HG02943 (cell line): ENCODE data around the gene UBE3C.
"Not testable (repeated sequence)": the region's sequence is repeated elsewhere in the genome, so short reads cannot be mapped to it uniquely, and the experiment has no call there.

Experiments used
- ATAC-seq: cut with Tn5 transposase; IDR thresholded peaks from one replicate; pipeline ENCODE4 v1.9.1; 2021; ENCODE audit warnings: mild to moderate bottlenecking, low read depth, moderate library complexity; ENCODE audit not compliant: unreplicated experiment

Gene UBE3C

DNA sequence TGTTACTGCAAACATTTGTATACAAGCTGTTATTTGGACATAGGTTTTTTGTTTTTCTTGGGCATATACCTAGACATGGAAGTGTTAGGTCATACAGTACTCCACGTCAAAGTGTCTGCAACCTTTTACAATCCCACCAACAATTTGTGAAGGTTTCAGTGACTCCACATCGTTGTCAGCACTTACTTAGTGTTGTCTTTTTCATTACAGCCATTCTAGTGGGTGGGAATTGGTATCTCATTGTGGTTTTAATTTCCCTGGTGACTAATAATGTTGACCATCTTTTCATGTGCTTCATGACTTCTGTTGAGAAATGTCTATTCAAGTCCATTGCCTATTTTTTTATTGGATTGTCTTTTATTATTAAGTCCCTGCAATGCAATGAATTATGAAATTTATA is 95.0 kb downstream of the UBE3C start:
- ATAC-seq: no peak

DNA sequence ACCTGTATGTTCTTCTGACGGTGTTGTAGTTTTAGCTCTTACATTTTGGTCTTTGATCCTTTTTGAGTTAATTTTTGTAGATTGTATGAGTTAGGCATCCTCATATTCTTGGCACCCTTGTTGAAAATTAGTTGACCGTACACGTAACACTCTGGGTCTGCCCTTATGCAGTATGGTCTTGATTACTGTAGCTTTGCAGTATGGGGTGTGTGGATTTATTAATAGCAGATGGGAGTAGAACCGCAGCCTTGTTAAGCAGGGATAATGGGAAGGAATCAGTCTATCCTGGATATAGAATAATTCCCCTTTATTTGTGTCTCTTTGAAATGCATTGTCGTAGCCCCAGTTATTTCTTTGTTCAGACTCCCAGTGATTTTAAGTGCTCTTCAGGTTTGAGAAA is 95.5 kb downstream of the UBE3C start:
- no peak for ATAC-seq

DNA sequence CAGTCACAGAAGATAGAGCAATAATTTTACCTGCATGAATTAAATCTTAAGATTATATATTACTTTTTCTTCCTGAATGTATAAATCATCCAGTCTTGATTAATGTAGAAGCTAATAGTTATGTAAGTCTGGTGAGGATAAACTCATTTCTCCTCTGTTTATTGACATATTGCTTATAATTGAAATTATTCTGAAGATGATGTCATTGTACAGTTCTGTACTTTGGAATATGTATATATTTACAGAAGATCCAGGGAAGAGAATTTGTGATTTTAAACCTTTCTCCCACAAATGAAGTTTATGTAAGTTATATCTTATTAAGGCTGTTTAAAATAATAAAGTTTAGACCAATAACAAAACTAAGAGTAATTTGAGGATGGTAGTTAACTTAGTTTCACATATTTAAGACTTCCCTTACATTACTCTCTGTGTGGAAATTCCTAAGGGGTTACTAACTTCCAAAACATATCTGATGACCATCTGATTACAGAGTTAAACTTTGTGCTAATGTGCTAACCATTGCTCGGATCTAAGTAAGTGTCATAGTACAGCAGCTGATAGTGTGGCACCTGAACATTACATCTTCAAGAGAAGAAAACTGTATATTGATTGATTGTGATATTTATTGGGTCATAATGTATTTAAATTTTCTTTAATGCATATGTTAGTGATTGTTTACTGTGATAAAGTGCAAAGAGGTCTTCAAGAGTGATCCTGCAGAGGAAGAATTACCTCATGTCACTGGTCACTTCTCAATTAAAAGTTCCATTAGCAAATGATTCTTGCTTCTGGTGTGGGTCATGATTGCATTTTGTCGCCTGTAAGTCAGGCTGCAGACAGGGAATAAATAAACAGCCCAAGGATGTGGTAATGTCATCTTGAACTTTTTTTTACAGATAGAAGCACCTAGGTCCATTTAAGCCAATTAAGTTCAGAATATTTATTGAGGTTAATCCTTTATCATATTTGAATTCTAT is 96.9 kb downstream of the UBE3C start:
- ATAC-seq: no peak

DNA sequence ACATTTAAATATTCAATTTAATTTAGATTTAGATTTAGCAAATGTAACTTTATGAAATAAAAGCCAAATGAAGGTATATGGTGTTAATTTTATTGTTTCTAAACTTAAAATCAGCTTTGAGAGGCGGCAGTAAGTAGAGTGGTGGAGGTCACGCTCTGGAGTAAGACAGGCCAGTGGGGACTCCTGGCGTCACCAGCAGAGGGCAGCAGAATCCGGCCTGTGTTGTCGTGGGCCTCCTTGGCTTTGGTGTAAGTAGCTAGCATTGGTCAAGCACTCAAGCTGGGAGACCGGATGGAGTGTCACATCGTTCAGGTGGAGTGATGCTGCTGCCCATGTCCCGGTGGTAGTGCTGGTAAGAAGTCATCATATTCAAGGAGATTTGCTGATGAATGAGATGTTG is 99.4 kb downstream of the UBE3C start:
- no peak for ATAC-seq

DNA sequence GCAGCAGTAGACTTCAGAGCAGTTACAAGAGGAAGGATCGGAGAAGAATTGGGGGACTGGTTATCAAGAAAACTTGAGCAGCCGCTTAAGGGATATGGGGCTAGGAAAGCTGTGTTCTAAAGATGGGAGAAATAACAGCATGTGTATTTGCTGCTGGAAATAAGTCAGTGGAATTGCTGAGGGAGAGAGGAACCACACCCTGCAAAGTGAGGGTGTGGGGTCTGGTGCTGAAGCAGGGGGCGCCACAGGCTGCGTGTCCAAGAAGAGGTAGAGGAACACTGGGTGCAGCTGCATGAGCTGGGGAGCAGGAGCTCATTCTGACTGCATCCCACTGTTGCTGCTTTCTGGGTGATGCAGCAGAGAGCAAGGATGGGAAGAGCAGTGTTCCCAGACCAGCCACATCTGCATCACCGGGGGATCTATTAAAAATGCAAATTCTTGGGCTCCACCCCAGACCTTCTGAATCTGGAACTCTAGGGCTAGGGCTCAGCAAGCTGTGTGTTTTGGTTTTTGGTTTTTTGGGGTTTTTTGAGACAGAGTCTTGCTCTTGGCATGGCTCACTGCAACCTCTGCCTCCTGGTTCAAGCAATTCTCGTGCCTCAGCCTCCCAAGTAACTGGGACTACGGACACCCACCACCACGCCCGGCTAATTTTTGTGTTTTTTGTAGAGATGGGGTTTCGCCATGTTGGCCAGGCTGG is 101.0 kb downstream of the UBE3C start:
- ATAC-seq: no peak

DNA sequence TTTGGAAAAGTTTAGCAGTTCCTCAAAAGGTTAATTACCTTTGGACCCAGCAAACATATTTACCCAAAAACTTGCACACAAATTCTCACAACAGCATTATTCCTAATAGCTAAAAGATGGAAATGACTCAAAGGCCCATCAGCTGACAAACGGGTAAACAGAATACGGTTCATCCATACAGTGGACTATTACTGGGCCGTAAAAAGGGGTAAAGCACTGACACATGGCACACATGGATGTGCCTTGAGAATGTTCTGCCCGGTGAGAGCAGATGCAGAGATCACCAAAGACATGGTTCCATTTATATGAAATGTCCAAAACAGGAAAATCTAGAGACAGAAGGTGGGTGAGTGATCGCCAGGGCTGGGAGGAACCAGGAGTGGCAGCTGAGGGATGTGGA is 102.9 kb downstream of the UBE3C start:
- no peak for ATAC-seq

DNA sequence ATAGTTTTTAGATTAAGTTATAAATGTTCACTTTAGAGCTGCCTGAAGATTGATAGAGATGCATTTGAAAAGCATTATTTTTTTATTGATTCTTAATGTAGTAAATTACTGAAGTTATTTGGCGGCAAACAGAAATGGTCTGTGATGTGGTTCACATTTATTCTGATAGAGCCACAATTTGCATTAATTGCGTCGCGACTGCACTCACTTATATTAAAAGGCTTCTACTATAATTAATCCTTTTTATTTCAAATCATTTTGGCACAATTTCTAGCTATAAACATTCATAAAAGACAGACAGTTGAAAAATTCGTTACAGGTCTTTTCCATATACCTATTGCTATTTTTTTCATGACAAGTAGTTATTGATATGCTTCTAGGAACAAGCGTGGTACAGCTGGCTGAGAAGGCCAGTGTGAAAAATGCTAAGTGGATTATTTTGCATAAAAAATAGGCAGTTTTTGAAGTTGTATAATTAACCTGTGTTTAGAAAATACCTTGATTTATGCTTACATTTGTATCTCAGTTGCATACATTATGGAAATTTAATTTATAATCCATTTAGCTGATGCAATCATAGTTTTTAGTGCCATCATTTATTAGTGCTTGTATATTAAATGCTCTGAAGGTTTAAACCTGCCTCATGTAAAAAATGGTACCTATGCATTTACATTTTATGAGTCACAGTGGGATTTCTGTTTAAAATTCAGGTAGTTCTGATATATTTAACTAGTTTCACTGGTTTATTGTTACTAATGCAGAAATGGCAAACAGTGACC is 106.0 kb downstream of the UBE3C start:
- ATAC-seq: no peak

DNA sequence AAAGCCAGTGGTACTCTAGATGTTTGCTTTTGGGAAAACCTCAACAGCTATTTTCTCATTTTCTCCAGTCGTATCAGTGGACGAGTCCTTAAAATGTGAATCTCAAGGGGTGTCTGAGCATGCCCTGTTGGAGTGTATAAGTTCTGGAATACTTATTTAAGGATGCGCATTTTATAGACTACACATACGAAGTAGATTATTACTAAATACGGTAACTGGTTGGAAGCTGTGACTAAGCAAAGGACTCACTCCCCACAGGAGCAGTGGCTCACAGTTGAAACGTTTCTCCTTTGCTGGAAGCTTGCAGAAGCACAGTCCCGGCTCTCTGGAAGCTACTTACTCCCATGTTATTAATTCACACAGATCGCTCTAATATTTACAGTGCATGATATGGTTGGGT is 107.3 kb downstream of the UBE3C start:
- no peak for ATAC-seq

DNA sequence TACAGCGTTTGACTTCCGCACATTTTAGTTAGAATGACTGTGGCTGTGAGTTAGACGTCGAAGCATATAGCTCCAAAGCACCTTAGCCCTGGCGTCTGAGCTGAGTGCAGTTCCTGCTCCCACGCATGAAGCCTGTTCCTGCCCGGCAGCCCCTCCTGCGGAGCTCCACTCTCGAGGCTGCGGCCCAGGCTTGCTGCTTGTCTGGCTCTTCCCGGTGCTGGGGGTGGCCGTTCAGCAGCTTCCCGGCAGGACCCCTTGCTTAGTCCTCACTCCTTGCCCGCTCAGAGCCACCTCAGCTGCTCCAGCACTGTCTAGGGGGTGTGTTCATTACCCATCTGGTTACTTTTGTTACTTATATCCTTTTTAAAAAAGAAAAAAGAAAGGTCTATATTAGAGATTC is 109.9 kb downstream of the UBE3C start:
- no peak for ATAC-seq

DNA sequence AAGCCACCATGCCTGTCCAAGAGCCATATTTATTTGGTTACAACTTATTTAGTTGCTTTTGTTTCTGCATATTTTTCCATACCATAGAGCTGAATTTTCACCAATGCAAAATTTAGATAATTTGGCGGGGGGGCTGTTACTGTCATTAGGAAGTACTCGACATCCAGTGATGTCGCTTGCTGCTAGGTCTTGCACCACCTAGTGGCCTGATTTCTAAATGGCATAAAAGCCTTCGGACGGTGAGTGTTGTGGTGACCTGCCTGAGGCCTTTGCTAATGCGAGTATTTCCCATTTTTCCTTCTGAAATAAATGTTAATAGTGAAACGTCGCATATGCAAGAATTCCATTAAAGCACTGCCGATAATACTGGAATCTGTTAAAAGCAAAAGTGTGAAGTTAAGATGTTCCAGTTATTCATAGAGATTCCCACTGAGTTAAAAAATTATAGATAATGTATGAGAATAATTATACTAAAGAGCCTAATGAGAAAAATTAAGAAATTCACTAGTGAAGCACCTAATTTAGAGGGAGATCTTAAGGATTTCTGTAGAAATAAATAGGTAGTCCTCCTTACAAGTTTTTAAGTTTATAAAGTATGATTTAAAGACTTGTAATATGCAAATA is 112.0 kb downstream of the UBE3C start:
- peak; percentile 75 for ATAC-seq

DNA sequence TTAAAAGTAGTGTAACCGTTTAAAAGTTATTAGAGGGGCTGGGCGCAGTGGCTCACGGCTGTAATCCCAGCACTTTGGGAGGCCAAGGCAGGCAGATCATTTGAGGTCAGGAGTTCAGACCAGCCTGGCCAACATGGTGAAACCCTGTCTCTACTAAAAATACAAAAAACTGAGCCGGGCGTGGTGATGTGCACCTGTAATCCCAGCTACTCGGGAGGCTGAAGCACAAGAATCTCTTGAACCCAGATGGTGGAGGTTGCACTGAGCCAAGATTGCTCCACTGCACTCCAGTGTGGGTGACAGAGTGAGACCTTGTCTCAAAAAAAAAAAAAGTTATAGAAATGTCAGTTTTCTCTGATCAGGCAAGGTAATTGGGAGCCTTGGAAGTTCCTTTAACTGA is 113.1 kb downstream of the UBE3C start:
- ATAC-seq: not testable (repeated sequence)

DNA sequence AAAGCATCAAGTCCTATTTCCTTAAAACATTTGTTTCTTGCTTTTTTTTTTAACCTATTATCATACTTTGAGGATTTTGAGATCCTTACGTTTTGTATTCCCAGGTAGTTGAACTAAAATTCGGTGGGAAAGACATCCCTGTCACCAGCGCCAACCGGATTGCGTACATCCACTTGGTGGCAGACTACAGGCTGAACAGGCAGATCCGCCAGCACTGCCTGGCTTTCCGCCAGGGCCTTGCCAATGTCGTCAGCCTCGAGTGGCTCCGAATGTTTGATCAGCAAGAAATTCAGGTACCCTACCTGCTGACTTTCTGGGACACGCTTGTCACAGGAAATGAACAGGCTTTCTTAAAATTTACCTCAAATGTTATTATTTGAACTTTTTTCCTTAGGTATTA is 115.1 kb downstream of the UBE3C start:
- no peak for ATAC-seq

DNA sequence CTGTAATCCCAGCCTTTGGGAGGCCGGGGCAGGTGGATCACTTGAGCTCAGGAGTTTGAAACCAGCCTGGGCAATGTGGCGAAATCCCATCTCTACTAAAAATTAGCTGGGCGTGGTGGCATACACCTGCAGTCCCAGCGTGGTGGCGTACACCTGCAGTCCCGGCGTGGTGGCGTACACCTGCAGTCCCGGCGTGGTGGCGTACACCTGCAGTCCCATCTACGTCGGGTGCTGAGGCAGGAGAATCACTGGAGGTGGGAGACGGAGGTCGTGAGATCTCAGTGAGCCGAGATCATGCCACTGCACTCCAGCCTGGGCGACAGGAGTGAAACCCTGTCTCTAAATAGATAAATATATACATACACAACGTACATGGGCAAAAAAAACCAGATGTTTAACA is 116.1 kb downstream of the UBE3C start:
- not testable (repeated sequence) for ATAC-seq

DNA sequence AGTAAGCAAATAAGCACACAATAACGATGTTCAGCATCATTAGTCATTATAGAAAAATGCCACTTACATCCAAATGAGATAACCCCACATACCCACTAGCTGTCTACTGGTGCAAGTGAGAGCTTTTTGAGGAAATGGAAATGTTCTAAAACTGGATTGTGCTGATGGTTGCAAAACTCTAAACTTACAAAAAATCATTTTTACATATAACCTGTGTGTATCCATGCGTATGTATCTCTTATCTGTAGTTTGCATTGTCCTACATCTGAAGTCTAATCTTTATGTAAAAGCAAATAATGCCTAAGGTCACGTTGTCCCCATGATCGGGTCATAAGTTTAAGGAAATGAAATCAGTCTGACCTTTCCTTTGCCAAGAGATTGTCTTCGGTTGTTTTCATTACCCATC is 116.5 kb downstream of the UBE3C start:
- ATAC-seq: no peak

DNA sequence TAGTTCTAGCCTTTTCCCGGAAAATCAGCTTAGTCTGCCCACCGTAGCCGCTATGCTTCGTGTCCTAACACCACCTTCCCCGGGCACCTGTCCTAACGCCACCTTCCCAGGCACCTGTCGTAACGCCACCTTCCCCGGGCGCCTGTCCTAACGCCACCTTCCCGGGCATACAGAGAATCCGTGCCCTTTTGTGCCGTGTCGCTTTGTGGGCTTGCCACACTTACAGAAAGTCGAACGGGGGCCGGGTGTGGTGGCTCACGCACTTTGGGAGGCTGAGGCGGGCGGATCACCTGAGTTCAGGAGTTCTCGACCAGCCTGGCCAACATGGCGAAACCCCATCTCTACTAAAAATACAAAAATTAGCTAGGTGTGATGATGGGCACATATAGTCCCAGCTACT is 124.4 kb downstream of the UBE3C start:
- ATAC-seq: no peak

DNA sequence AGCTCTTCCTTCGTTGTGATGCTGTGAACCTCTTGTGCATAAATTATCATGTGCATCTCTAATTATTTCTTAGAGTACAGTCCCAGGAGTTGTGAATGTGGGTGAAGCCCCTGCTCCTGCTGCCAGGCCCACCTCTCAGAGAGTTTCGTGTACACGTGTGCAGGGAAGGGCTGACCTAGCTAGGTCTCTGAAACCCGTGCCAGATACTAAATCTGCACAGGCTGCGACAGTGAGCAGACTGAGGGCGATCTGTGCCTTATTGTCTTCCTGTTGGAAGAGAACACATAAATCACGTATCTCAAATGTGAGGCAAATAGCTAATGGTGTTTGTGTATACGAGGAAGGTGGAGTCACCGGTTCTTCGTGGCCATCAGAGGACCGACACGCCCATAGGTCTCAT is 126.3 kb downstream of the UBE3C start:
- ATAC-seq: no peak

DNA sequence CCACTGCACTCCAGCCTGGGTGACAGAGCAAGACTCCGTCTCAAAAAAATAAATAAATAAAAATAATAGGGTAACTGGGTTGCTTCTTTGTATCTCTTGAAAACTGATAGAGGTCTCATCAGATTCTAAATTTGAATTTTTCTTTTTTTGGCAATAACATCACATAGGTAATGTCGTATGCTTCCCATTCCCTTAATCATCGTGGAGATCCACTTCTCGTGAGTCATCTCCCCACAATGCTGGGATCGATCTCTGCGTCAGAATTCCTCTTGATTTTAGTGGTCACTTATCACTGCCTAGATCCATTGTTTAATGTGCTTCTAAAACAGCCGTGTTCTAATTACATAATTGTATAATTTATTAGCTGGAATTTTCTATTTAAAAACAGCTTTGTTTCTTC is 127.5 kb downstream of the UBE3C start:
- no peak for ATAC-seq

DNA sequence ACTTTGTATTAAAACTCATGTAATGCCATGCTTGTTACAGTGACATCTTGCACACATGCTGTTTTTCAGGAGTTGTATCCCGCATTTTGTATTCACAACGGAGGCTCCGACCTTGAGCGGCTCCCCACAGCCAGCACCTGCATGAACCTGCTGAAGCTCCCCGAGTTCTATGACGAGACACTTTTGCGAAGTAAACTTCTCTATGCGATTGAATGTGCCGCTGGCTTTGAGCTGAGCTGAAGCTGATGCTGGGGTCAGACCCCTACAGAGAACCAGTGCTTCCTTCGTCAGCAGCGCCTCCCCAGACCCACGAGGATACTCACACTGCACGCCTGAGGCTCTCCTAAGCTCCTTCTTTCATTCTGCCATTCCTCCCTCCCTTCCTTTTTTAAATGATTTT is 128.8 kb downstream of the UBE3C start:
- ATAC-seq: no peak

DNA sequence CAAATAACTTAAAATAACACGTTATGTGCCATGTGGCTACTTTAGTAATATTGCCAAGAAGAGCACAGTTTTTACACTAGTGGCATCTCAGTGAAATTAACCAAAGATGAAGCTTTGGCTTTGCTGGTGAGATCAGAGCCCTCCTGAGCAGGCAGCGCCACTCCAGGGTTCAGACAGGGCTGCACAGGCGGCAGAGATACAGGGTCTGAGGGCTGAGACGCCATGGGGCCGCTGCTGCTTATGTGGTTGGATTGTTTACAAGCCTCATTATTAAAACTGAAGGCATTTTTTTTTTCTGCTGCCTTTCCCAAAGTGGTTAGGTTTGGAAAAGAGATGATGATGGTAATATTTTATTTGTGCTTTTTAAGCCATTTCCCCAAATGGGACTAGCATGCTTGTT is 129.2 kb downstream of the UBE3C start:
- ATAC-seq: no peak

DNA sequence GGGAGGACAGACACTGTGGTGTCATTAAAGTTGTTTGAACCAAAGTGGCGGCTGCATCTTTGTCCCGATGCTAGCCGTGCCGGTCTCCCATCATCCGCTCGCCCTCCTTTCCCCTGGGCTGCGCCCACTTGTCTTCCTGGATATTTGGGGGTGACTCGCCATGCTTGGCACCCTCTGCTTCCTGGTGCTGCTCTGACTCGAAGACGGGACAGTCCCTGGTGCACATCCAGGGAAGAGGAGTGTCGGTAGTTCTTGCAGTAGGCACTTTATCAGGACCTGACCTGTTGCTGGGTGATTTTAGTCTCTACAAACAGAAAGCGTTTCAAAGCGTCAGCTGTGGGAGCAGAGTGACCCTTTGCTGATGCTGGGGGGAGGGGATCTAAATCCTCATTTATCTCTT is 129.8 kb downstream of the UBE3C start:
- ATAC-seq: no peak
